ENCODE measurements around the gene FLOT2. TPM values are rescaled to one million over a fixed set of nuclear protein-coding genes. Genes with fewer than 3 reads are reported as not detected.

The FLOT2 gene
- total and polyA plus RNA-seq, 2 of the 8 experiments (the other 6 are each of a cell fraction or from before 2014, with no cell fraction given), result 116 to 189 TPM

- Histone ChIP-seq H3K9ac (replicated peaks in 1 of 4; ENCODE audit: extremely low read depth in 1 of 4, low read depth in 3 of 4, low read length in 3 of 4) (no peak overlapping the region), H2BK120ac (replicated peaks; ENCODE audit: low read depth, low read length) (no peak overlapping the region), H4K5ac (ENCODE audit: insufficient read length, low read depth, low read length) (no peak overlapping the region), H3K18ac (ENCODE audit: extremely low read depth, low read length) (no peak overlapping the region), H3K79me2 (ENCODE audit: control insufficient read depth in 1 of 2, insufficient read depth in 2 of 2, low read length in 2 of 2) (peaks cover 20 to 99% of the 10 kb centered on the region in 2 experiments), H3K23me2 (ENCODE audit: low read depth, low read length) (no peaks in the 10 kb centered on the region), H3K23ac (ENCODE audit: insufficient read length) (no peak overlapping the region), H3K79me1 (ENCODE audit: low read depth, low read length) (peaks cover 16% of the 10 kb centered on the region), H3K4me1 (replicated peaks in 1 of 4; ENCODE audit: control insufficient read depth in 3 of 4, insufficient read depth in 4 of 4, low read length in 3 of 4) (peaks cover 2 to 22% (median 16%) of the 10 kb centered on the region in 4 experiments; a peak in 5 of 7 replicates), H3K36me3 (ENCODE audit: control insufficient read depth in 2 of 4, insufficient read depth in 4 of 4, low read length in 3 of 4) (peaks cover 0 to 20% (median 3%) of the 10 kb centered on the region in 4 experiments; a peak in 4 of 8 replicates), H3K9me3 (ENCODE audit: insufficient read depth in 2 of 2, low read depth in 1 of 2, low read length in 1 of 2) (no peaks in the 10 kb centered on the region), H3K14ac (ENCODE audit: insufficient read length) (no peak overlapping the region), H2BK15ac (ENCODE audit: low read length) (no peak overlapping the region), H3K27me3 (replicated peaks in 1 of 4; ENCODE audit: control insufficient read depth in 3 of 4, extremely low read depth in 1 of 4, insufficient read depth in 3 of 4, low read length in 3 of 4) (no peaks in the 10 kb centered on the region), H4K91ac (replicated peaks; ENCODE audit: insufficient read length, low read length) (no peak overlapping the region), H3K4me3 (ENCODE audit: extremely low read depth in 1 of 4, insufficient read depth in 2 of 4, low read depth in 3 of 4, low read length in 4 of 4) (no peak overlapping the region), H2BK5ac (ENCODE audit: low read depth, low read length) (no peak overlapping the region), H2BK20ac (ENCODE audit: low read length) (no peak overlapping the region), H4K20me1 (replicated peaks in 1 of 2; ENCODE audit: control insufficient read depth in 1 of 2, insufficient read depth in 2 of 2, low read length in 2 of 2) (peaks cover 15 to 28% of the 10 kb centered on the region in 2 experiments), H3K4me2 (ENCODE audit: insufficient read depth in 1 of 2, low read depth in 2 of 2, low read length in 2 of 2) (no peak overlapping the region), H2BK12ac (ENCODE audit: low read depth, low read length) (no peak overlapping the region), H4K8ac (ENCODE audit: extremely low read depth, insufficient read depth, low read length) (no peak overlapping the region), H3K56ac (replicated peaks; ENCODE audit: insufficient read length, low read depth, low read length) (no peak overlapping the region), H2AFZ (ENCODE audit: low read length) (no peak overlapping the region), H3K27ac (ENCODE audit: low read depth, low read length) (no peak overlapping the region), H3K4ac (replicated peaks; ENCODE audit: insufficient read length, low read depth, low read length) (no peak overlapping the region), H2AK5ac (ENCODE audit: low read depth, low read length) (no peak overlapping the region)
- no peak for DNase-seq (ENCODE audit: low read depth in 1 of 2, low spot score in 2 of 2)
- POLR2A ChIA-PET (ENCODE audit: partially characterized antibody), result interaction anchor here (0.6 to 7.4 kb wide), 6 partner anchors 9 to 219 kb away, joined by 3 to 73 read pairs (median 4); partner anchors contain the start of genes PHF12 and RPL23A
- no peak for FAIRE-seq
- CTCF ChIA-PET (ENCODE audit: partially characterized antibody), result interaction anchor here (1.1 to 2.6 kb wide), 7 partner anchors 9 to 179 kb away, joined by 3 to 10 read pairs (median 3); no protein-coding TSS in a partner anchor
- TF ChIP-seq TBP (IDR thresholded peaks at IDR 0.05; ENCODE audit: low read depth, low read length), result no peak
- TF ChIP-seq MAFK (IDR thresholded peaks at IDR 0.05; ENCODE audit: low read depth, low read length), result no peak
- TF ChIP-seq POLR2AphosphoS5 (IDR thresholded peaks at IDR 0.05; ENCODE audit: low read depth, low read length), result no peak
- TF ChIP-seq SIN3A (conservative IDR thresholded peaks at IDR 0.05 in 1 of 2, IDR thresholded peaks at IDR 0.05 in 1 of 2; ENCODE audit: low read depth in 1 of 2, low read length in 2 of 2), result no peak
- TF ChIP-seq SP4 (IDR thresholded peaks at IDR 0.05; ENCODE audit: low read length), result no peak
- no peak for TF ChIP-seq HDAC2 (IDR thresholded peaks at IDR 0.05; ENCODE audit: borderline replicate concordance in 1 of 2, low read depth in 2 of 2, low read length in 2 of 2)
- no peak for TF ChIP-seq NRF1 (IDR thresholded peaks at IDR 0.05; ENCODE audit: low read depth, low read length)
- no peak for TF ChIP-seq SIX5 (IDR thresholded peaks at IDR 0.05; ENCODE audit: low read depth, low read length)
- no peak for TF ChIP-seq CREB1 (IDR thresholded peaks at IDR 0.05)
- no peak for TF ChIP-seq ATF3 (IDR thresholded peaks at IDR 0.05; ENCODE audit: insufficient read depth, low read depth, low read length)
- TF ChIP-seq JUND (IDR thresholded peaks at IDR 0.05; ENCODE audit: low read length), result no peak
- TF ChIP-seq KDM5A (IDR thresholded peaks at IDR 0.05; ENCODE audit: low read length), result no peak
- TF ChIP-seq SP1 (IDR thresholded peaks at IDR 0.05; ENCODE audit: low read depth, low read length), result no peak
- TF ChIP-seq GABPA (IDR thresholded peaks at IDR 0.05; ENCODE audit: borderline replicate concordance, insufficient read depth, low read length), result no peak
- TF ChIP-seq CBX8 (IDR thresholded peaks at IDR 0.05; ENCODE audit: borderline replicate concordance, low read depth, low read length), result no peak
- no peak for TF ChIP-seq ASH2L (IDR thresholded peaks at IDR 0.05; ENCODE audit: low read length)
These were observed 41.0 kb upstream of the FLOT2 start for GRCh38 chr17:28938552-28938951.

All from H1 (cell line).